Activated naive CD4-positive, alpha-beta T cell treated with anti-CD3 and anti-CD28 coated beads, Interleukin-2, amount 50 U/mL, for 24 hours (primary cell): ENCODE data around the gene FGF22.
A peak's percentile ranks its signal among the peaks of the same experiment; 100 is the strongest.
"Not testable (repeated sequence)": the region's sequence is repeated elsewhere in the genome, so short reads cannot be mapped to it uniquely, and the experiment has no call there.

ENCODE experiments used
- H3K27ac Mint-ChIP-seq: one replicate; pipeline ENCODE4 v1.8.0; 2021; ENCODE audit warnings: mild to moderate bottlenecking, mixed read lengths
- H3K27me3 Mint-ChIP-seq: one replicate; pipeline ENCODE4 v1.8.0; 2021; ENCODE audit warnings: mixed read lengths
- H3K36me3 Mint-ChIP-seq: one replicate; pipeline ENCODE4 v1.8.0; 2021; ENCODE audit warnings: mixed read lengths
- H3K4me1 Mint-ChIP-seq: one replicate; pipeline ENCODE4 v1.8.0; 2021; ENCODE audit warnings: mixed read lengths
- H3K4me3 Mint-ChIP-seq: one replicate; pipeline ENCODE4 v1.8.0; 2021; ENCODE audit warnings: mild to moderate bottlenecking, mixed read lengths
- H3K9me3 Mint-ChIP-seq: one replicate; pipeline ENCODE4 v1.8.0; 2021; ENCODE audit warnings: mixed read lengths

The FGF22 gene

DNA sequence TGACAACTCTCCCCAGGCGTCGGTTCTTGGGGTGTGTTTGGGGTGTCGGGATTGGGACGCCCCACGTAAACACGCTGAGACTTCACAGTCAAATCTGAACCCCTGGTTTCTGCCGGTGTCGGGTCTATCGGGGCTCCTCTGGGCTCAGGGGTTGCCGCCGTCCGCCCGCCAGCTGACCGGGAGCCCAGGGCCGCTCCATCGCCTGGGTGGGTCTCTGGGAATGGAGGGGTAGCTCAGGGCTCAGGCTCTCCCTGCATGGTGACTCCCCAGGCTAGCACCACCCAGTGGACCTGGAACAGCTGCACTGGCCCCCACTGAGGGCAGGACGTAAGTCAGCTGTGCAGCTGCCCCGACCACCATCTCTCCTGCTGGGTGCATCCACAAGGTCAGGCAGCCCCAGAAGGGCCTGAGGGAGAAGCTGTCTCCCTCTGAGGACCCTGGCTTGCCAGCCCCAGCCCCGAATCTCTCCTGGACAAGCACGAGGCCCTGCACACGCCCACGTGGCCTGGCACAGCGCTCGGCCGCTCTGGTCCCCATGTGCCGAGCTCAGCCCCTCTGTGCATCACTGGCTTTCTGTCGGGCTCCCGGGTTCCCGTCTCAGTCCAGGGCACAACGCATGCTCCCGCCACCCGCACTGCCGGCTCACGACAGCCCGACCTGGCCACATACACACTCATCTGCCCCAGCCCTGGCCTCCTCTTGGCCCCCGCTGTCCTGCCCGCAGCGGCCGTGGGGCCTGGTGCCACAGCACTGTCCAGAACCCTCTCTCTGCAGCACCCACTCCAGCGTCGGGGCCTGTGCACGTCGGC lies 17.3 kb downstream of the FGF22 start:
- Mint-ChIP-seq H3K9me3 (no peaks in the 10 kb centered on the region), H3K4me1 (peaks cover 54% of the 10 kb centered on the region), H3K27ac (no peak overlapping the region), H3K27me3 (no peaks in the 10 kb centered on the region), H3K4me3 (no peak overlapping the region), H3K36me3 (no peaks in the 10 kb centered on the region)

DNA sequence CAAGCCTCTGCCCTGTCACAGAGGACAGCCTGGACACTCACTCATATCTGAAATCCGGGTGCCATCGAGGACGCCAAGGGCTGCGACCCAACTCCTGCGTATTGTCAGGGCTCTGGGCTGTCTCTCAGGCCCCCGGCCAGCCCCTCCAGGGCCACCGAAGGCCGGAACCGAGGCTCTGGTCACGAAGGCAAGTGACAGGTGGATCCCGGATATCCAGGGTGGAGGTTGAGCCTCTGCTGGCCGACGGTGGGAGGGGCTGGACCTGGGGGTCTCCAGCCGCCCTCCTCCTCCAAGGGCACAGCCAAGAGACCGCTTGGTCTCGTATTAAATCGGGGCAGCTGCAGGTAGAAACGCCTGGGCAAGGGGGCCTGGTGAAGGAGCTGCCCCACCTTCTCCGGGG lies 17.9 kb downstream of the FGF22 start:
- Mint-ChIP-seq H3K4me1 (peaks cover 54% of the 10 kb centered on the region), H3K4me3 (no peak overlapping the region), H3K27me3 (no peaks in the 10 kb centered on the region), H3K9me3 (no peaks in the 10 kb centered on the region), H3K27ac (no peak overlapping the region), H3K36me3 (no peaks in the 10 kb centered on the region)

DNA sequence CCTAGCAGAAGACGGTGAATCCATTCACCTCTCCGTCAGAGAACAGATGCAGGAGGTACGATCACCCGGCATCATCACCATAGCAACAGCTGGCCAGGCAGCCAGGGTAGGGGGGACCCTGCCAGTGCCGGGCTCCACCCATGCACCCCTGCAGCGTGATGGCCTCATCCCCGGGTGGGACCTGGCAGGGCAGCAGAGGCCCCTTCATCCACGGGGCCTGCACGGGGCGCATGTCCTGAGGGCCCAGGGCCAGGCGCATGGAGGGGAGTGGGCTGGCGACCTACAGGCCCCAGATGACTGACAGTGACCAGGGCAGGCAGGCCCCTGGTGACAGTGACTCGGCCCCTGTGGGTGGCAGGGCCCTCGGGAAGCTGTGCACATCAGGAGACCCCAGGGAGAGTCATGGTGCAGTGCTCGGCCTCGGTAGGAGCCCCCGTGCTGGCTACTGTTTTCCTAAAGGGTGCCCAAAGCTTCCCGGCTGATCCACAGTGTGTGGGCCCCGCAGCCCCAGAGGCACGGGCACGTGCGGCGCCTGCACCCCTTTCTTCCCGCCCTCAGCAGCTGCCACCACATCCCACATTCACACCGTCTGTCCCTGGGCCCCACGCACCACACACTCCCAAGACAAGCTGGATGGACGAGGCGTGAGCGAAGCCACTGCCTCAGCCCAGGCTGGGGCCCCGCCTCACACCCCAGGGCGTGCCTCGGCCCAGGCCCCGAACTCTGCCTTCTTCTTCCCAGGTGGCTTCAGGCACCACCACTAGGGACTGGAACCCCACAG lies 18.6 kb downstream of the FGF22 start:
- Mint-ChIP-seq H3K36me3 (no peaks in the 10 kb centered on the region), H3K4me1 (peaks cover 54% of the 10 kb centered on the region), H3K9me3 (no peaks in the 10 kb centered on the region), H3K27ac (no peak overlapping the region), H3K27me3 (no peaks in the 10 kb centered on the region), H3K4me3 (peak overlapping the region; percentile 44)

DNA sequence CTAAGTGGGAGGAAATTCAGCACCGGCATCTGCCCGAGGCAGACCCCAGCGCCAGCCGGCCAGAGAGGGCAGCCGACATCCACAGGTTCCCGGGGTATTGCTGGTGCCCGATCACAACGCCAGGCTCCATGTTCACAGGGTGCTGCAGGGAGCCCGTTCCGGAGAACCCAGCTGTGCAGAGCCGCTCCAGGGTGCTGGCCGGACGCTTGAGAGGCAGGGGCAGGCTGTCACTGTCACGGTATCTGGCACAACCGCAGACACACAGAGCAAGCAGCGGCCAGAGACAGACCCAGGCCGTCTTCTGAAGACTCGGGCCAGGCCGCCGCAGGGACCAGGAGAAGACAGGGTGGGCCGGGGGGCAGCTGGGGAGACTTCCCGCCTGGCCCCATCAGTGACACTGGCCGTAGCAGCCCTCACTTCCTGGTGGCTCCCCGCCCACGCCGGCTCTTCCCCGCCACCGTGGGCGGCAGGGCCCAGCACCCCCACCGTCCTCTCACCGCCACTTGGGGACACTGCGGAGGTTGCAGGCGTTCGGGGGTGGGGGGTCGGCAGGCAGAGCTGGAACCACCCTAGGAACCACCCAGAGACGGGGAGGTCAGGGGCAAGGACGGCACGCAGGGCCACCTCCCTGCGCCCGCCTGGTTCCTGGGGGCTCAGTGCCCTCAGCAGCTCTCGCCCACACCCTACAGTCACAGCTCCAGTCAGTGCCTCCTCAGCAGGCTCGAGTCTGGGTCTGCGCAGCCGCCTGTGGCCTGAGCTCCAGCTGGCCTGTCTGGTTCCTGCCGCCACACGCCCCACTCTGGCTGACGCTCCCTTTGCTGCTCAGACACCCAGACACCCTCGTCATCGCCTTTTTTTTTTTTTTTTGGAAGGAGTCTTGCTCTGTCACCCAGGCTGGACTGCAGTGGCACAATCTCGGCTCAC lies 19.5 kb downstream of the FGF22 start:
- Mint-ChIP-seq H3K4me3 (peak overlapping the region; percentile 97), H3K36me3 (no peaks in the 10 kb centered on the region), H3K27me3 (no peaks in the 10 kb centered on the region), H3K4me1 (peaks cover 54% of the 10 kb centered on the region), H3K27ac (peak overlapping the region; percentile 72), H3K9me3 (no peaks in the 10 kb centered on the region)

DNA sequence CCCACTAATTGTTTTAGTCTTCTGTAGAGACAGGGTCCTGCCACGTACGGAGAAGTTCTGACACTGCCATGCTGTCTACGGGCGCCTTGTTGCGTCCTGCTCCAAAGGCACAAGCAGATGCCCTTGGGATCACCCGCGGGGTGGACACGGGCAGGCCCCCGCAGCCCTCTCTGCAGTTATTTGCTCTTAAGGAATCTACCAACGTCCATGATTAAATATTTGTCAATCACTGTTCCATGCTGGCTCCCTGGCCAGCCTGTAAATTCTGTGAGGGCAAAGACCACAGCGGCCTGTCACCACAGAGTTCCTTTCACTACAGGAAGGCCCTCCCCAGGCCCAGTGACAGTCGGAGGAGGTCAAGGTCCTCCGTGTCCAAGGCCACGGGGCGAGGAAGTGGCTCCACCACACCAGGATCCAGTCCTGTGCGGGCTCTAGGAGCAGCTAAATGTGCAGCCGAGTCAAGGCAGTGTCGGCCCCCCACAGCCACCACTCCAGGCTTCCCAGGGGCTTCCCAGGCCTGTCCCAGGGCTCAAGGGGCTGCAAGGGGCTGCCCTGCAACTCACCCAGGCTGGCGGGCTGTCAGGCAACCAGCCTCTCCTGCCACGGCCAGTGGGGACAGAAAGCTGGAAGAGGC lies 21.2 kb downstream of the FGF22 start:
- Mint-ChIP-seq H3K9me3 (no peaks in the 10 kb centered on the region), H3K27ac (peak overlapping the region; percentile 93), H3K4me1 (peaks cover 47% of the 10 kb centered on the region), H3K27me3 (no peaks in the 10 kb centered on the region), H3K36me3 (no peaks in the 10 kb centered on the region), H3K4me3 (peak overlapping the region; percentile 97)

DNA sequence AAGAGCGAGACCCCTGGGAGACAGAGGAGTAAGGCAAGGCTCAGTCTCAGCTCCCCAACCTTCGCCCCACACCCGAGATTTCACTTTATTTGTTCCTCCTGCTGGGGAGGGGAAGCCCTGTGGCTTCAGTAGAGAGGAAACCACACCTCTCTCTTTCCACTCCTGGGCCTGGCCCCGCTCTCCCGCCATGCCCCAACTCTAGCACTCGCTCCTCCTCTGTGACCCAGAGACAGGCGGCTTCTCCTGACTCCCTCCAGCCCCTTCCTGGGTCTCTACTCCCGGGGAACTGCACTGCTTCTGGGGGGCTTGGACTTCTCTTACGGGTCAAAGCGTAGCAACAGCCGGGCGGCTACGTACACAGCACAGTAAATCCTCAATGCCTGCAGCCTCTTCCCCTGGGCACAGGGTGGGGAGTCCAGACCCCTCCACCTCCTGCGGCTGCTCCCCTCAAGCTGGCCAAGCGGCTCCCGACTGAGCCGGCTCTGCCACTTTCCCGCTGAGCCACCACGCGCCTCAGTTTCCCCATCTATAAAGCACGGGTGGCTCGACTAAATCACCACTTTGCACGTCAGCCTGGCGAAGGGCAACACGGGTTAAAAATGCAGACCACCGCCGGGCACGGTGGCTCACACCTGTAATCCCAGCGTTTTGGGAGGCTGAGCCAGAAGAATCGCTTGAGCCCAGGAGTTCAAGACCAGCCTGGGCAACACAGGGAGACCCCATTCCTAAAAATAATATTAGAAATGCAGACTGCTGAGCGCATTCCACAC lies 21.9 kb downstream of the FGF22 start:
- Mint-ChIP-seq H3K9me3 (no peaks in the 10 kb centered on the region), H3K27me3 (no peaks in the 10 kb centered on the region), H3K27ac (peak overlapping the region; percentile 93), H3K36me3 (no peaks in the 10 kb centered on the region), H3K4me1 (peaks cover 41% of the 10 kb centered on the region), H3K4me3 (peak overlapping the region; percentile 97)

DNA sequence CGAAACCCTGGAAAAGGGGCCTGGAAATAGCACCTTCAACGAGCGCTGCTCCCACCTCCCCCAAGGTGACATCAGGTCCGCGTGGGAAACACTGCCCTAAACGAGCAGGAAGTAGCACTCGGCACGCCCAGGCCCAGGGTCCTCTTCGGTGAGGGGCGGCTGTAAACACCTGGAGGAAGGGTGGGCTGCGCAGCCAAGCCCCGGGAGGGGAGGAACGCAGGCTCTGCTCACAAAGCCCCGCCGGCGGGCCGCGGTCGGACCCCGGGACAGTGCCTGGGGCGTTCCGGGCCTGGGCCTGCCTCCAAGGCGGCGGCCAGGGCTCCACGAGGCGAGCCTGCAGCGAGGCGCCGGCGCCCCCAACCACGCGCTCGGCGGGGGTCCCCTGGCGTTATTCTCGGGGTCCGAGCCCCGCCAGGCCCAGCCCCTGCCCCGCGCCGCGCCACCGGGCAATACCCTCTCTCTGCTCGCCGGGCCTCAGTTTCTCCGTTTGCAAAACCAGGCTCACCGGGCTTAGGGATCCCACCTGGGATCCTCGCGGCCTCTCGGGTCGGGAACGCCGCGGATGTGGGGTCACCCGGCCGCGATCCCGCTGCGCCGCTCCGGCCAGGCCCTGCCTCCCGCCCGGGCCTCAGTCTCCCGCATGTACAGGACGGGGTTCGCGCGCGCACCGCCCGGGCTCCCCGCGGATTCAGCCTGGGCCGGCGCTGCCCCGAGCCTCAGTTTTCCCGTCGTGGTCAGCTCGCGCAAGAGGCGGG lies 22.7 kb downstream of the FGF22 start:
- Mint-ChIP-seq H3K4me1 (peaks cover 35% of the 10 kb centered on the region), H3K36me3 (no peaks in the 10 kb centered on the region), H3K4me3 (peak overlapping the region; percentile 97), H3K9me3 (no peaks in the 10 kb centered on the region), H3K27ac (peak overlapping the region; percentile 93), H3K27me3 (no peaks in the 10 kb centered on the region)

DNA sequence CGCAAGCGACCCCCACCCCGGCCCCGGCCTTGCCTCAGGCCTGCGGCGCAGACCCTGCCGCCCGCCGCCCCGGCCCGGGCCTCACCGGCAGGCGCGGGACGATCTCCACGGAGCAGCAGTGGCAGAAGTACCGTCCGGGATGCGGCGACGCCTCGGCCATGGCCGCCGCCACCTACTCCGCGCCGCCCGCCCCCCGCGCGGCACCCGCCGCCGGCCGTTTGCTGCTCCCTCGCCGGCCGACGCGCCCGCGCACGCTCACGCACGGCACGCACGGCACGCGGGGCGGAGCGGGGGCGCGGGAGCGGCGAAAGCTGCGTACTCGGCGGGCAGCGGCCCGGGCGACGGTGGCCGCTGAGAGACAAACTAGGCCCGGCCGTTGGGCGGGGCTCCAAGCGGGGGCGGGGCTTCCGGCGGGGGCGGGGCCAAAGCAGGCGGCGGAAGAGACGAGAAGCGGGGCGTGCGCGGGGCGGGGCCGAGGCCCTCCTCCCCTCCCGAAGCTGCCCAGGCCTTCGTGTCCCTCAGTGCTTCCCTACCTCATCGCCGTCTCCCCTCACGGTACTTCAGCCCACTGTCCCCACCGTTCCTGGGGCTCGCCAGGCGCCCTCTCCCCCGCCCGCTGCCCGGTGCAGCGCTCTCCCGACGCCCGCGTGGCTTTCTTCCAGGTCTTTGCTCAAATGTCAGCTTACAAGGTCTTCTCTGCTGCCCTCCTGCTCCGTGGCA lies 23.4 kb downstream of the FGF22 start, which contains the start of gene RNF126:
Gene RNF126, minus strand, starts transcription at position 253 of the 720 bp plus-strand sequence. Its CDS starts 93 bp downstream, at position 160.
- Mint-ChIP-seq H3K4me1 (peaks cover 32% of the 10 kb centered on the region), H3K9me3 (no peaks in the 10 kb centered on the region), H3K36me3 (no peaks in the 10 kb centered on the region), H3K27me3 (no peaks in the 10 kb centered on the region), H3K27ac (peak within 1 kb of the TSS; percentile 93), H3K4me3 (peak within 1 kb of the TSS; percentile 97)

DNA sequence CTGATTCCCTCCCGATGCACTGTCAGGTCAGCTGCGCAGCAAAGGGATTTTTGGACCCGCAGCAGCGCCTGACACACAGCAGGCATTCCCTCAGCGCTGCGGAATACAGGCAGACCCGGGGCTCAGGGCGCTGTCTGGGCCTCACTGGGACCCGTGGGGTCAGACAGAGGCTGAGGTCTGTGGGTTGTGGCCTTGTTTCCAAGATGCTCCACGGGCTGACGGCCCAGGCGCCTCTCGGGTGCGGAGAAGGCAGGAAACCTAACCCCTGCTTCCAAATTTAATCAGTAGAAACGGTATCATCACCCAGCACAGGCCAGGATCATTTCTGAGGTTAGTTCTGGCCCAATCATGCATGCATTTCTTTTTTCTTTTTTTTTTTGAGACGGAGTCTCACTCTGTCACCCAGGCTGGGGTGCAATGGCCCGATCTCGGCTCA lies 24.0 kb downstream of the FGF22 start:
- H3K27ac Mint-ChIP-seq, result peak overlapping the region; percentile 90

DNA sequence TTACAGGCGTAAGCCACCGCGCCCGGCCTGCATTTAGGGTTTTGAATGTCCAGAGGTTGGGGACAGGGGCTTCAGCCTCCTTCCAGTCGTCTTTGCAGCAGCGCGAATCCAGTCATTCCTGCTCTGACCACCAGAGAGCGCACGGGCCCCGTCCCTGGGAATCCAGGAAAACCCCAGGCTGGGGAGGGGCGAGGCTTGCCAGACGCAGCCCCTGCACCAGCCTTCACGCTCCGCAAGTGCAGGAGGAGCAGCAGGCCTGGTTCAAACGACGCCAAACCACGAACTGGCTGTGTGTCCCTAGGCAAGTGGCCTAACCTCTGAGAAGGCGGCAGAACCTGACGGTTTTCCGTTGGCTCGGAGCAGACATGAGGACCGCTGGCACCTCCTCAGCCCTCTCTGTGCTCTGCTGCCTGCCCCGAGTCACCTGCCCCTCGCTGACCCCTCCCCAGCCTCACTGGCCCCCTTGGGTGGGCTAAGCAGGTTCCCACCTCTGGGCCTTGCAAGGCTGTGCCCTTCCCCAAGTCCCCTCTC lies 25.3 kb downstream of the FGF22 start:
- no peaks in the 10 kb centered on the region for H3K9me3 Mint-ChIP-seq
- H3K27me3 Mint-ChIP-seq, result peaks cover 2% of the 10 kb centered on the region
- H3K4me1 Mint-ChIP-seq, result peaks cover 20% of the 10 kb centered on the region
- H3K36me3 Mint-ChIP-seq, result no peaks in the 10 kb centered on the region
- peak overlapping the region; percentile 68 for H3K4me3 Mint-ChIP-seq
- H3K27ac Mint-ChIP-seq, result peak overlapping the region; percentile 84

More for the DNA sequence above, 24.0 kb downstream of the FGF22 start:
- H3K4me1 Mint-ChIP-seq, result peaks cover 29% of the 10 kb centered on the region
- H3K4me3 Mint-ChIP-seq, result peak overlapping the region; percentile 81
- no peaks in the 10 kb centered on the region for H3K27me3 Mint-ChIP-seq
- H3K36me3 Mint-ChIP-seq, result no peaks in the 10 kb centered on the region
- H3K9me3 Mint-ChIP-seq, result no peaks in the 10 kb centered on the region

DNA sequence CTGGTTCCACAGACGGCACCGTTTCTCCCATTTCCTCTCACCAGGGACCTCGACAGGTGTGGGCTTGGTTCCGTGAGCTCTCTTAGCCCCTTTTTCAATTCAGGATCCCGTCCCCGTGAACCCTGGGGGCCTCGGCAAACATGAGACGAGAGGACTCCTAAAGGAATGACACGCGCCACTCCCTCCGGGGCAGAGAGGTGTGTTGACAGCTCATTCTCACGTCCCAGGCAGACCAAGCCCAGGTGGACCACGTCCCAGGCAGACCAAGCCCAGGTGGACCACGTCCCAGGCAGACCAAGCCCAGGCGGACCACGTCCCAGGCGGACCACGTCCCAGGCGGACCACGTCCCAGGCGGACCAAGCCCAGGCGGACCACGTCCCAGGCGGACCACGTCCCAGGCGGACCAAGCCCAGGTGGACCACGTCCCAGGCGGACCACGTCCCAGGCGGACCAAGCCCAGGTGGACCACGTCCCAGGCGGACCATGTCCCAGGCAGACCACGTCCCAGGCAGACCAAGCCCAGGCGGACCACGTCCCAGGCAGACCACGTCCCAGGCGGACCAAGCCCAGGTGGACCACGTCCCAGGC lies 27.4 kb downstream of the FGF22 start:
- not testable (repeated sequence) for H3K9me3 Mint-ChIP-seq, H3K27ac Mint-ChIP-seq, H3K27me3 Mint-ChIP-seq, H3K4me3 Mint-ChIP-seq, H3K36me3 Mint-ChIP-seq
- H3K4me1 Mint-ChIP-seq, result peaks cover 12% of the 10 kb centered on the region

DNA sequence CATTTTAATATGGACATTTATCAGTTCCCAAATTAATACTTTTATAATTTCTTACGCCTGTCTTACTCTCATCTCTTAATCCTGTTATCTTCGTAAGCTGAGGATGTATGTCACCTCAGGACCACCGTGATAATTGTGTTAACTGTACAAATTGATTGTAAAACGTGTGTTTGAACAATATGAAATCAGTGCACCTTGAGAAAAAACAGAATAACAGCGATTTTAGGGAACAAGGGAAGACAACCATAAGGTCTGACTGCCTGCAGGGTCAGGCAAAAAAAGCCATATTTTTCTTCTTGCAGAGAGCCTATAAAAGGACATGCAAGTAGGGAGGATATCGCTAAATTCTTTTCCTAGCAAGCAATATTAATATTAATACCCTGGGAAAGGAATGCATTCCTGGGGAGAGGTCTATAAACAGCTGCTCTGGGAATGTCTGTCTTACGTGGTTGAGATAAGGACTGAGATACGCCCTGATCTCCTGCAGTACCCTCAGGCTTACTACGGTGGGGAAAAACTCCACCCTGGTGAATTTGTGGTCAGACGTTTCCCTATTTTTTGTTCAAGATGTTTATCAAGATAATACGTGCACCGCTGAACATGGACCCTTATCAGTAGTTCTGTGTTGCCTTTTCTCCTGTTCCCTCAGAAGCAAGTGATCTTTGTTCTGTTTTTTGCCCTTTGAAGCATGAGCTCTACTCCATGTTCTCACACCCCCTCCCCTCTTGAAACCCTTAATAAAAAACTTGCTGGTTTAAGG lies 29.2 kb downstream of the FGF22 start:
- not testable (repeated sequence) for H3K4me3 Mint-ChIP-seq, H3K36me3 Mint-ChIP-seq, H3K9me3 Mint-ChIP-seq, H3K27me3 Mint-ChIP-seq, H3K27ac Mint-ChIP-seq, H3K4me1 Mint-ChIP-seq
